ENCODE data around the gene SLC38A1. TPM values are rescaled to one million over a fixed set of nuclear protein-coding genes. Genes with fewer than 3 reads are reported as not detected.

SLC38A1 gene
- total and polyA plus RNA-seq, 8 donors: 23.6 to 67.5 (median 29.2) TPM

DNA sequence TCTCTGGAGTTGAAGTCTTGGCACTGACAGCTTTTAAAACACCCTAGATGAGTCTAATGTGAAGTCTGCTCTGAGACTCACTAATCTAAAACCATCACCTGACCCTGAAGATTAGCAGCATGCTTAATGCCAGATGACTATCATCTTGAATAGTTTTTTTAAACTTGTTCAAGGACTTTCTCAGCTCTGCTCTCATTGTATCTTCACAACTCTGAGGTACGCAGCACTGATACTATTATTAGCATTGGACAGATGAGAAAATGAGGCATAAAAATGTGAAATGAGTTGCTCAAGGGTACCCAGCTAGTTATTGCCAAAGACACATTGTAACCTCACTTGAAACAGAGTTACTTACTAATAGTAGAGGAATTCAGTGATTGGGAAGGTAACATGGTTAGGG, 4.8 kb downstream of the SLC38A1 start:
- intact Hi-C loops (cut with DNase I): no loop called here
- H3K27ac ChIP-seq: no peak overlapping the region
- DNase-seq: no peak

DNA sequence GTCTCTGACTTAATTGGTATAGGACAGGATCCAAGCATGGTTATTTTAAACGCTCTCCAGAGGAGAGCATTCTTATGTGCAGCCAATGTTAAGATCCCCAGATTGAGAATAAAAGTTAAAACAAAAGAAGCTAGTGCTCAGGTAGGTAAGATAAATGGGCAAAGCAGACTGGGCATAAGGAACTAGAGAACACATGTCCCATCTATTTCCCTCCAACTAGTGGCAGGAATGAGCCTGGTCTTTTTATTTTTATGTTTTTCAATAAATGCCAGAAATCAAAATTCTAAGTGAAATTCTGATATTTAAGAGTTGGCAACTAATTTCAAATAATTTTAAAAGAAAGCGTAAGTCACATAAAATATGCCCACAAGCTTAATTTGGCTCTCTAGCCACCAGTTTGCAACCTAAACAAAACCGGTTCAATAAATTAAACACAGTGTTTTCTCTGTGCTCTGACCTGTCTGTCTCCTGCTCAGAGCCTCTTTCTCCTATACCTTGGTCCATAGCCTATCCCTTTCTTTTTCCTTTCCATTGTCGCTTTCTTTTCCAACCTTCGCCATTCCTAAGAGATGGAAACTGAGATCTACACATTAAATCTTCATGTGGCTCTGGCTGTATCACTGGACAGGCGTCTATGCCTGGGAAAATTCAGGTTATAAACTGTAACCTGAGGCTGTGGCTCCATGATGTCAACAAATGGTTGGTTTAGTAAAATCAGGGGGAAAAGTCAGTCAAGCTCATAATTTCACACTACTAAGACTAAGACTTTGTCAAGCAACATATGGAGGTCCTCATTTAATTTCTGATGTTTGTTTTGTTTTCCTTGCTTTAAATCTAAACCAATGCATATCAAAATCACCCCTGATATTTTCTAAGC, 5.5 kb downstream of the SLC38A1 start:
- H3K4me3 ChIP-seq: no peak overlapping the region
- TF ChIP-seq CTCF (IDR thresholded peaks at IDR 0.05): no peak
- intact Hi-C loops (cut with DNase I): no loop called here
- no peaks in the 10 kb centered on the region for H3K9me3 ChIP-seq
- peaks cover 17 to 26% of the 10 kb centered on the region in 2 donors for H3K27me3 ChIP-seq
- no peak overlapping the region for H3K27ac ChIP-seq
- H3K36me3 ChIP-seq: no peaks in the 10 kb centered on the region
- DNase-seq (no peak), ATAC-seq (no peak)
- H3K4me1 ChIP-seq: peaks cover 13 to 57% of the 10 kb centered on the region in 2 donors

More for the DNA sequence above, 4.8 kb downstream of the SLC38A1 start:
- H3K9me3 ChIP-seq: no peaks in the 10 kb centered on the region
- no peaks in the 10 kb centered on the region for H3K36me3 ChIP-seq
- no peak for ATAC-seq
- H3K27me3 ChIP-seq: peaks cover 20 to 33% of the 10 kb centered on the region in 2 donors
- peaks cover 18 to 63% of the 10 kb centered on the region in 2 donors for H3K4me1 ChIP-seq
- H3K4me3 ChIP-seq: no peak overlapping the region
- no peak for TF ChIP-seq CTCF (IDR thresholded peaks at IDR 0.05)

- Histone ChIP-seq H3K4me1 (peaks cover 11 to 40% of the 10 kb centered on the region in 2 donors), H3K27ac (no peak overlapping the region), H3K4me3 (no peak overlapping the region), H3K27me3 (peaks cover 7 to 8% of the 10 kb centered on the region in 2 donors), H3K36me3 (no peaks in the 10 kb centered on the region), H3K9me3 (no peaks in the 10 kb centered on the region)
- intact Hi-C loops (cut with DNase I): no loop called here
- no peak for ATAC-seq
- no peak for DNase-seq
- TF ChIP-seq CTCF (IDR thresholded peaks at IDR 0.05): no peak
These were observed 7.2 kb downstream of the SLC38A1 start for GRCh38 chr12:46261646-46262045.

DNA sequence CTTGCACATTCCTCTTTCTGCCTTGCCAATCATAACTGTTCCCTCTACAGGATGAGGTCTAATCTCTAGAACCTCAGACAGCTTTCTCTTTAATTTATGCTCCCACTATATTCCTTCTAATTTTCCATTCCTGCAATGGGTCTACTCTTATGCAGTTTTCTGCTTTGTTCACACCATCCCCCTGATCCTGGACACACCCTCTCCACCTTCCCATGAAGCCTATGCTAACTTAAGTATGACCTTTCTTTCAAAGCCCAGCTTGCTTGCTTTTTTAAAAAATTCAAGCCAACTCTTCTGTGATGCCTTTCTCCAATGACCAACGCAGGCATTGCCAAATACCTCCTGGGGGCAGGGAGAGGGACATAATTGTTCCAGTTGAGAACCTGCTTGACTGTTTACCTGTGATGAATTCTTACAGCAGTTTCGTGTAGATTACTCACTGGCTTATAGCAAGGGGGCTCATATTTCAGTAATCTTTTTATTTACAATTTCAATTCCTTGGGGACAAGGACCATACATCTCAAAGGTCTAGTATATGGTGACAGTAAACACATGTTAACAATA, 7.8 kb downstream of the SLC38A1 start:
- Histone ChIP-seq H3K9me3 (no peaks in the 10 kb centered on the region), H3K27ac (no peak overlapping the region), H3K36me3 (no peaks in the 10 kb centered on the region), H3K27me3 (peaks cover under 1 to 2% of the 10 kb centered on the region in 2 donors), H3K4me3 (no peak overlapping the region), H3K4me1 (peaks cover 11 to 33% of the 10 kb centered on the region in 2 donors)
- no peak for DNase-seq
- peak; percentile 49 for ATAC-seq
- intact Hi-C loops (cut with DNase I): no loop called here
- no peak for TF ChIP-seq CTCF (IDR thresholded peaks at IDR 0.05)
